Gastrocnemius medialis (tissue), 4 donors: Measurements from ENCODE around the gene CACNA1C. TPM values are rescaled to one million over a fixed set of nuclear protein-coding genes. Genes with fewer than 3 reads are reported as not detected.

ENCODE experiments used
- ATAC-seq, 2 donors: fragments of 150-250 bp; one replicate each; pipeline ENCODE4 v1.9.1; 2016
- DNase-seq, 2 donors: peaks; one replicate each; pipeline ENCODE4 v3.0.0-alpha.2; 2019
- H3K27ac ChIP-seq, 4 donors: fragments of 200-600 bp; sonication (generic); 1 replicate in 1 of 4; 2 replicates in 3 of 4; pipeline ENCODE4 v1.5.1; 2016 to 2018; ENCODE audit warnings: mild to moderate bottlenecking in 2 of 4, moderate library complexity in 1 of 4
- H3K27me3 ChIP-seq, 3 donors: fragments of 200-600 bp; sonication (generic) in 2 of 3; 1 replicate in 1 of 3; 2 replicates in 2 of 3; pipeline versions ENCODE4 v1.5.1 to v1.6.0; 2016 to 2019; ENCODE audit warnings: mild to moderate bottlenecking in 1 of 3, moderate library complexity in 1 of 3
- H3K36me3 ChIP-seq, 2 donors: fragments of 200-600 bp; sonication (generic) in 1 of 2; one replicate each; pipeline ENCODE4 v1.5.1; 2017 to 2018
- H3K4me1 ChIP-seq, 2 donors: fragments of 200-600 bp; sonication (generic) in 1 of 2; one replicate each; pipeline ENCODE4 v1.5.1; 2016 to 2017; ENCODE audit warnings: mild to moderate bottlenecking in 2 of 2
- H3K4me3 ChIP-seq, 4 donors: fragments of 200-600 bp; sonication (generic) in 3 of 4; 1 replicate in 1 of 4; 2 replicates in 3 of 4; pipeline ENCODE4 v1.5.1; 2016 to 2019; ENCODE audit warnings: mild to moderate bottlenecking in 2 of 4
- H3K9me3 ChIP-seq, 3 donors: fragments of 200-600 bp; sonication (generic) in 2 of 3; 1 replicate in 1 of 3; 2 replicates in 2 of 3; pipeline ENCODE4 v1.5.1; 2016 to 2019
- CTCF ChIP-seq, 5 experiments: fragments of 450-650 bp in 3 of 5; fragments of 200-600 bp in 2 of 5; sonication (generic) in 2 of 5; IDR thresholded peaks in 4 of 5; conservative IDR thresholded peaks in 1 of 5; 1 replicate in 4 of 5; 2 replicates in 1 of 5; pipeline ENCODE4 v1.5.1; 2016 to 2019; ENCODE audit warnings: antibody characterized with exemption in 5 of 5, mild to moderate bottlenecking in 3 of 5, moderate library complexity in 3 of 5
- POLR2A ChIP-seq, 2 donors: fragments of 450-650 bp; IDR thresholded peaks; one replicate each; pipeline ENCODE4 v1.6.1; 2017; ENCODE audit warnings: antibody characterized with exemption in 2 of 2, mild to moderate bottlenecking in 2 of 2, moderate library complexity in 2 of 2
- in situ Hi-C, 4 donors: fragments of 200-750 bp; cut with MboI; loops; one replicate each; pipeline versions ENCODE4 v1.15.0 to v1.8.0; 2017; ENCODE audit warnings: low sequenced_read_pairs in 4 of 4
- intact Hi-C: fragments of 100-400 bp; cut with DNase I; formaldehyde crosslinking; loops from one replicate; pipeline ENCODE4 v1.15.1; 2023; ENCODE audit warnings: low total_unique reads
- total RNA-seq, 4 donors: library from RNA; depleted of rRNA; stranded (reverse); fragments of >200 nt; gene quantifications; one replicate each; pipeline versions ENCODE4 v1.1.0 to v1.2.3, GENCODE V29; 2016

CACNA1C gene
- total RNA-seq, 4 donors from 2014 or later, result 0.80 to 1.8 (median 0.91) TPM

GRCh38 chr12:2418579-2418978 is 365.8 kb downstream of the CACNA1C start:
- DNase-seq (no peak), ATAC-seq (no peak)
- no peaks in the 10 kb centered on the region for H3K4me1 ChIP-seq
- no peak overlapping the region for H3K4me3 ChIP-seq
- no peaks in the 10 kb centered on the region for H3K36me3 ChIP-seq
- in situ Hi-C loops, result no loop called here
- intact Hi-C loops, result no loop called here
- H3K9me3 ChIP-seq, result no peaks in the 10 kb centered on the region
- no peak for TF ChIP-seq POLR2A (IDR thresholded peaks at IDR 0.05)
- no peak for TF ChIP-seq CTCF (IDR thresholded peaks at IDR 0.05 in 4 of 5, conservative IDR thresholded peaks at IDR 0.05 in 1 of 5)
- no peak overlapping the region for H3K27ac ChIP-seq
- H3K27me3 ChIP-seq, result no peaks in the 10 kb centered on the region

GRCh38 chr12:2422591-2422990 is 369.8 kb downstream of the CACNA1C start:
- H3K27me3 ChIP-seq, result peaks cover 0 to 3% (median 0%) of the 10 kb centered on the region in 3 donors
- DNase-seq (no peak), ATAC-seq (no peak)
- no peaks in the 10 kb centered on the region for H3K9me3 ChIP-seq
- no peak for TF ChIP-seq CTCF (IDR thresholded peaks at IDR 0.05 in 4 of 5, conservative IDR thresholded peaks at IDR 0.05 in 1 of 5)
- no peak for TF ChIP-seq POLR2A (IDR thresholded peaks at IDR 0.05)
- intact Hi-C loops, result no loop called here
- no peak overlapping the region for H3K27ac ChIP-seq
- H3K36me3 ChIP-seq, result no peaks in the 10 kb centered on the region
- H3K4me1 ChIP-seq, result no peaks in the 10 kb centered on the region
- in situ Hi-C loops, result no loop called here
- no peak overlapping the region for H3K4me3 ChIP-seq

- in situ Hi-C loops (no loop called here), intact Hi-C loops (no loop called here)
- H3K4me3 ChIP-seq, result no peak overlapping the region
- H3K9me3 ChIP-seq, result no peaks in the 10 kb centered on the region
- DNase-seq, result no peak
- no peaks in the 10 kb centered on the region for H3K27me3 ChIP-seq
- no peak overlapping the region for H3K27ac ChIP-seq
- H3K36me3 ChIP-seq, result no peaks in the 10 kb centered on the region
- no peak for ATAC-seq
- no peaks in the 10 kb centered on the region for H3K4me1 ChIP-seq
- TF ChIP-seq CTCF (IDR thresholded peaks at IDR 0.05 in 4 of 5, conservative IDR thresholded peaks at IDR 0.05 in 1 of 5) (no peak), POLR2A (IDR thresholded peaks at IDR 0.05) (no peak)
These were observed 376.2 kb downstream of the CACNA1C start for GRCh38 chr12:2429032-2429431.

- in situ Hi-C loops, result no loop called here
- no peak overlapping the region for H3K4me3 ChIP-seq
- intact Hi-C loops, result no loop called here
- DNase-seq, result no peak
- no peaks in the 10 kb centered on the region for H3K36me3 ChIP-seq
- H3K9me3 ChIP-seq, result no peaks in the 10 kb centered on the region
- no peak for ATAC-seq
- H3K4me1 ChIP-seq, result no peaks in the 10 kb centered on the region
- no peaks in the 10 kb centered on the region for H3K27me3 ChIP-seq
- TF ChIP-seq CTCF (IDR thresholded peaks at IDR 0.05 in 4 of 5, conservative IDR thresholded peaks at IDR 0.05 in 1 of 5) (no peak), POLR2A (IDR thresholded peaks at IDR 0.05) (no peak)
- no peak overlapping the region for H3K27ac ChIP-seq
These were observed 379.0 kb downstream of the CACNA1C start for GRCh38 chr12:2431810-2432209.

- no peak for DNase-seq
- Histone ChIP-seq H3K27ac (no peak overlapping the region), H3K4me1 (no peaks in the 10 kb centered on the region)
These were observed 380.1 kb downstream of the CACNA1C start for GRCh38 chr12:2432856-2433255.

More at GRCh38 chr12:2432856-2433255, 380.1 kb downstream of the CACNA1C start:
- no peaks in the 10 kb centered on the region for H3K9me3 ChIP-seq
- H3K4me3 ChIP-seq, result no peak overlapping the region
- in situ Hi-C loops, result no loop called here
- H3K36me3 ChIP-seq, result no peaks in the 10 kb centered on the region
- no peak for ATAC-seq
- no peak for TF ChIP-seq CTCF (IDR thresholded peaks at IDR 0.05 in 4 of 5, conservative IDR thresholded peaks at IDR 0.05 in 1 of 5)
- TF ChIP-seq POLR2A (IDR thresholded peaks at IDR 0.05), result no peak
- intact Hi-C loops, result no loop called here
- no peaks in the 10 kb centered on the region for H3K27me3 ChIP-seq
